HG03135 (cell line): ENCODE measurements around the gene EFR3B.
"Not testable (repeated sequence)": the region's sequence is repeated elsewhere in the genome, so short reads cannot be mapped to it uniquely, and the experiment has no call there.

Experiments
- ATAC-seq: cut with Tn5 transposase; IDR thresholded peaks from one replicate; pipeline ENCODE4 v1.9.1; 2021; ENCODE audit warnings: mild to moderate bottlenecking, moderate library complexity; ENCODE audit not compliant: unreplicated experiment

Gene EFR3B

DNA sequence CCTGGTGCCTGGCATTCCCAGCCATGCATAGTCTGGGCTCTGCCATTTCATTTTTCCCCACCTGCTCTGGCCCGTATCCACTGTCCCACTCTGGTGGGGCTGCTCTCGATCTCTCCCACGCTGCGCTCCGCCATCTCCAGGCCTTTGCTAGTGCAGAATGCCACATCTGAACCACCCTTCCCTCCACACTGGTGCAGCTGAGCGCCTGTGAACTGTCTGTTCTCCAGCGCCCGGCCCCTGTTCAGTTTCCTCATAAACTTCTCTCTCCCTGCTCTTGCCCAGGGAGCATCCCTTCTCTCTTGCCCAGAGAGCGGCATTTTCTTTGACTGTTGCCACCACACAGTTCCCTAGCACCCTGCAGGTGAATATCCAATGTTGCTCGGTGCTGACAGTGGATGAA lies 105.0 kb downstream of the EFR3B start:
- no peak for ATAC-seq

GRCh38 chr2:25149646-25150045 lies 107.8 kb downstream of the EFR3B start:
- no peak for ATAC-seq

DNA sequence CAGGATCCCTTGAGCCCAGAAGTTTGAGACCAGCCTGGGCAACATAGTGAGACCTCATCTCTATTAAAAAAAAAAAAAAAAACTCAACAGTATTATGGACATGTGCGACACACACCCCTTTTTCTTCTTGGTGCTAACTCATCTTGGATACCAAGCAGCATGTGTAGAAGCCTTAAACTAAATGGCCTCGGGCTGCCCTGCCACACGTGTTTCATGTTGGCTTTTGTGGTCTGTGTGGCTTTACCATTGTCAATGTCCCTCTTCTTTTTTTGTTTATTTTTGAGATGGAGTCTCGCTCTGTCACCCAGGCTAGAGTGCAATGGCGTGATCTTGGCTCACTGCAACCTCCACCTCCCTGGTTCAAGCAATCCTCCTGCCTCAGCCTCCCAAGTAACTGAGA lies 109.1 kb downstream of the EFR3B start:
- ATAC-seq = not testable (repeated sequence)

DNA sequence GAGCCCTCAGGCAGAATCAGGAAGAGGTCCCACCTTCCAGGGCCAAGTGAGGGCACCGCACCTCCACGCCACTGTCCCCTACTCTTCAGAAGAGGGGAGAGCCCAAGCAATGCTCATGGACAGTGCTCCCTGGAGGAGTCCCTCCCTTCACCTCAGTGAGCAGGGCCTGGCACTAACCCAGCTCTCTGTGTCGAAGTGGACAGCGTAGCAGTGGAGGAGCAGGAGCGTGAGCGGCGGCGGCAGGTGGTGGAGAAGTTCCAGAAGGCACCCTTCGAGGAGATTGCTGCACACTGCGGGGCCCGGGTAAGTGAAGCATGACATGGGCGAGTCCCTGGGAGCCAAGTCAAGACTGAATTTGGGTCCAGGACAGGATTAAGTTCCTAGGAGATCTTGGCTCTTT lies 109.8 kb downstream of the EFR3B start:
- ATAC-seq = no peak

GRCh38 chr2:25155401-25155800 lies 113.5 kb downstream of the EFR3B start:
- no peak for ATAC-seq

DNA sequence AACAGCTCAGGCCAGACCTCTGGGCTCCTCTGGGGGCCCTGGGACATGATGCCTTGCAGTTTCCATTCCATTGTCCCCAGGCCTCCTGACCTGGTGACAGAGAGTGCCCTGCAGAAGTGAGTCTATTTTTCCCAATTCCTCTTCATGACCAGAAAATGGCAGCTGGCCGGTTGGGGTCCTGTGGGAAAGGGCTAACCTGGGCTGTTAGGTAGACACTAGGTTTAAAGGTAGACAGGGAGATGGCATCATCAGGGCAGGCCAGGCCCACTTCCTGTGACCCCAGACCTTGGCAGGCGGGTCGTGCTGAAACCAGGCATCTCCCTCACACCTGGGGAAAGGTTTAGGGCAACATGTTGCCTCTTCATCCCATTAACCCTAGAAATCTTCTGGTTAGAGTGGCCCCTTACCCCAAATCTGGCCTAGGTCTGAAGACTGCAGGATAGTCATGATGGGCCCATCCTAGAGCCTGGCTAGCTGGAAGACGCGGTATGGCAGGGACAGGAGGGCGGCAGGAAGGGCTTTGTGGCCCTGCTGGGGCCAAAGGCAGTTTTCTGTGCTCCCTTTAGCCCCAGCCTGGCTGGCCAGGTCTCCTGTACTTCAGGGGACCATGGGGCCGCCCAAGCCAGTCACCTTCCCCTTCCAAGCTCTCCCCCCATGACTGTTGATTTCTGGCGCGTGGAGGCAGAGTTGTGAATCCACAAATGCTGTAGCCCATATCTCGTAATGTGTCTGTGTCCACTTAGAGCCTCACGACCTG lies 116.4 kb downstream of the EFR3B start:
- ATAC-seq = no peak

GRCh38 chr2:25159949-25160348 lies 118.1 kb downstream of the EFR3B start:
- no peak for ATAC-seq

- no peak for ATAC-seq
Measured at GRCh38 chr2:25160376-25160775, 118.5 kb downstream of the EFR3B start.

DNA sequence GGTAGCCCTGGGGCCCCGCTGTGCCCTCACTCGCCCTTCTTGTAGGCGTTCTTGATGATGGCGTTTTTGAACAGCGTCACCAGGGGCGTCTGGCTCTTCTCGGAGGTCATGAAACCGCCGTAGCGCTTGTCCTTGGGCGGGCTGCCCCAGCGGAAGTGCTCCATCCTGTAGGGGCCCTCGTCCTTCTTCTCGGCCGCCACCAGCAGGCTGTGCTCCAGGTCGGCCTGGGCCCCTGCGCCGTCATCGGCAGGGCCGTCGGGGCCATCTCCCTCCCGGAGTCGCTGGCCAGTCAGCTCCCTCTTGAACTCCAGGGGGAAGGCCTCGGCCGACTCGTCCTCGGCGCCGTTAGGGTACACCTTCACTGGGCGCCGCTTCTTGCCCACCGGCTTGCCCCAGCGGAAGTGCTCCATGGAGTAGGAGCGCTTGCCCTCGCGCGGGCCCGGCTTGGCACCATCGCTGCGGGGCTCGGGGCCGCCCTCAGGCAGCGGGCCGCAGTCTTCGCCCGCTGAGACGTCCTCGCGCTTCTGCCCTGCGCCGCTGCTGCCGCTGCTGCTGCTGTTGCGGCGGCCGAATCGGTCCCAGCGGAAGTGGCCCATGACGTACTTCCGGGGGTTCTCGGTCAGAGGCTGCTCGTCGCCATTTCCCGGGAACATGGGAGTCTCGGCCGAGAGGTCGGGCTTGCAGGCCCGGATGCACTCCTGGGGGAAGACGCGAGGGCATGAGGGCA lies 119.3 kb downstream of the EFR3B start:
- ATAC-seq = no peak

DNA sequence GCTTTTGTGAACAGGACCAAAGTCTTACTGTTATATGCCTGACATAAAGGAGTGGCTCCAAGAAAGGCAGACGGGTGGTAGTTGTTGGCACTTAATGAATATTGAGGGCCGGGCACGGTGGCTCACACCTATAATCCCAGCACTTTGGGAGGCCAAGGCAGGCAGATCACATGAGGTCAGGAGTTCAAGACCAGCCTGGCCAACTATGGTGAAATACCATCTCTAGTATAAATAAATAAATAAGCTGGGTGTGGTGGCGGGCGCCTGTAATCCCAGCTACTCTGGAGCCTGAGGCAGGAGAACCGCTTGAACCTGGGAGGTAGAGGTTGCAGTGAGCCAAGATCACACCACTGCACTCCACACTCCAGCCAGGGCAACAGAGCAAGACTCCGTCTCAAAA lies 120.2 kb downstream of the EFR3B start:
- ATAC-seq = not testable (repeated sequence)

GRCh38 chr2:25164561-25164960 lies 122.7 kb downstream of the EFR3B start:
- ATAC-seq = no peak

DNA sequence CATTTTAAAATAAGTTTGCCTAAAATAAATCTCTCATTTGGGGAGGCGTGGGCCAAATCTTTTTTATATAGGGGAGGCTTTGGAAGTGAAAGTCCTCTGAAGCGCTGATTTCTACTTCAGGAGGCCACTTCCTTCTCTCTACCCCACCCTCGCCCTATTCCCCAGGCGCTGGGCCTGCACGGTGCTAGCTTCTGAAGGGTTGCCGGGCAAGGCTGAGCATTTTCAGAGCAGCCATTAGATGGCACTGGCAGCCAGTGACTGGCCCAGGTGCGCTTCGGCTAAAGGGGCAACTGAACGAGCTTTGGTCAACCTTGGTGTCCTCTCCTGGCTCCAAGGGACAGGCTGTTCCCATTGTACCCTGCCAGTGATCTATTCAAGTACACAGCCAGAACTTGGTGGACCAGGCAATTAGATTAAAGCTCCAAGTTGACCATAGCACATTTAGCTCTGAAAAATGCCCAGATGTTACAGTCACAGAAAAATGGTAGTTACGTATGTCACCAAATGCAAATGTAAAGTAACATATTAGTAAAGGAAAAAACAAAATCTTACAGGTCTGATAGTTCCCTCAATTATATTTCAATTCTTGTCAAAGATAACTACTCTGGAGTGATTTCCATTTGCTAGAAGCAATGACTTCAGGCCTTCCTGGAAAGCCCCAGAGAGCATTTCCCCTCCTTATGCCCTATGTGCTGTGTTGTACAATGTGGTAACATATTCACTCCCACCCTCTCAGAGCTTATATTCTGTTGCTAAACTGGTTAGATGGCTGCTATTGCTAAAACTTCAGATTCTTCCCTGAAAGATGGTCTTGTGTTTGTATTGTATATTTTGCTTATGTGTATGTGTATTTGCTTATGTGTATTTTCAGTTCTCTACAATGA lies 124.4 kb downstream of the EFR3B start:
- ATAC-seq = peak; percentile 61

DNA sequence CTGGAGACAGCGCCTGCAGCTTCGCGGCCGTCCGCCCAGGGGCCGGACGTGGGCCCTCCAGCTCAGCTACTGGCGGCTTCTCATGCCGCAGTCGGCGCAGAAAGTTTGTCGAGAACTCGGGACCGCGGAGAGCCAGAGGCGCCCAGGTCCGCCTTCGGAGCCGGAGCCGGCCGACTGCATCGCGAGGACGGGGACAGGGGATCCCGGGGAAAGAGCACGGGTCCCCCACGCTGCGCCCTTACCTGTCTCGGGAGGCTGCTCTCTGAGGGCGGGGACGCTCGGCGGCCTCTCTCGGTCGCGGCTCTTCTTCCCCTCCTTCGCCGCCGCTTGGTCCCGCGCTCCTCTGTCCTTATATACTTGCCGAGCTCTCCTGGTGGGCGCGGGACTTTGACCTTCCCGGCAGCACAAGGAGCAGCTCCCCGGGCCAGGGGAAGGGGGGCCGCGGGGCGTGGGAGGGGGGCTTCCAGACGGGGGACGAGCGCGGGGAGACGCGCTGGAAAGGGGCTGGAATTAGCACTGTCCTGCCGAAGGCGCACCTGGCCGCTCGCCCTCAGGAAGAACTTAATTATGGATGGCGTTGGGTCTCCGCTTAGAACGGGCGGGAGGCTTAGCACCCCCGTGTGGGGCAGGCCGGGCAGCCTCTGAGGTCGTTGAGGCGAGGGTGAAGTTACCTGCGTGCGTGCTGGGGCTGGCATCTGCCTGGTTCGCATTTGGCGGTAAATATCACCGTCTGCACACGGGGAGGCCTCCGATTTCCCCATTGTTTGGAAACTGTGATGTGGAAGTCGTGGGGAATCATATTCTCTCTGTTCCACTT lies 126.6 kb downstream of the EFR3B start, which contains the start of gene POMC:
TSS of gene POMC (minus strand) at position 325 of the 817 bp plus-strand sequence. CDS start 3,808 bp downstream, outside the sequence.
- ATAC-seq = no peak

DNA sequence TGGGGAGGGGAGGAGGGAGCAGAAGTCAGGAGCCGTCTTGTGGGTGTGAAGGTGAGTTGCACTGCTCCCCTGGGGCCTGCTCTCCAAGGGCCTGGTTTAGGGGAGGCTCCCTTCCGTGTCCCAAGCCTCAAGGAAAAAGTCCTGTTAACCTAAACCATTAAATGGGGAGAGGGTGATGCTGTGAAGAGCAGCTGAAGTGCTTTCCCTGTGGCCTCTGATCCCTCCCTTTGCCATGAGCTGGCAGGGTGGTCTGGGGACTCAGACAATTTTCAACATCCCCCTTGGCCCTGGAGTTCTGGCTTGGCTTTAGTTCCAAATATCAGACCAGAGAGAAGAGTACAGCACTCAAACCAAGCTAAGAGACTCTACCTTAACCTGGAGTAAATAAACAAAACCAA lies 127.2 kb downstream of the EFR3B start:
- no peak for ATAC-seq

GRCh38 chr2:25170888-25171287 lies 129.0 kb downstream of the EFR3B start:
- ATAC-seq = no peak

GRCh38 chr2:25173719-25174118 lies 131.8 kb downstream of the EFR3B start:
- no peak for ATAC-seq

DNA sequence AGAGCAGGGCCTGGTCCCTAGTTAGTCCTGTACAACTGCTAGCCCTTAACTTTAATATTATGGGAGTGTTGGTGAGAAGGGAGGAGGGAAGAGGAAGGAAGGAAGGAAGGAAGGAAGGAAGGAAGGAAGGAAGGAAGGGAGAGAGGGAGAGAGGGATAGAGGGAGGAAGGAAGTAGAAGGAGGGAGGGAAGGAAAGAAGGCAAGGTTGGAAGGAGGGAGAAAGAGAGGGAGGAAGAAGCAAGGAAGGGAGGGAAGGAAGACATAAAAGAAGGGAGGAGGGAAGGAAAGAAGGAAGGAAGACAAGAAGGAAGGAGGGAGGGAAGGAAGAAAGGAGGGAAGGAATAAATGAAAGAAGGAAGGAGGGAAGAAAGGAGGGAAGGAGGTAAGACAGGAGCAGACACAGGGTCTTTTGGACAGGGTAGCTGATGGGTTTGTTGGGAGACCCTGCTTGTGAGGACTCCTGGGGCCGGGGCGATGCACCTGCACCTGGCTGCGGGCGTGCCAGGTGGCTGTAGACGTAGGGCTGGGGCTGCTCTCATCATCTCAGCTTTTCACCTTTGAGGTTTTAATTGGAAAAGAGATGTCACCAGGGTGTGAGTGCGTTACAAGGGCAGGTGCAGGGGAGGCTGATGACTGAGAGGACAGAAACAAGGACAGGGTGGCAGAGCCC lies 132.5 kb downstream of the EFR3B start:
- ATAC-seq = no peak

GRCh38 chr2:25176138-25176537 lies 134.3 kb downstream of the EFR3B start:
- no peak for ATAC-seq

- no peak for ATAC-seq
Measured at GRCh38 chr2:25176541-25177181, 134.8 kb downstream of the EFR3B start.
